MCF 10A (cell line): Measurements from ENCODE around the gene ADGRA3. TPM values are rescaled to one million over a fixed set of nuclear protein-coding genes. Genes with fewer than 3 reads are reported as not detected.

Source experiments
- BruUV-seq: library from RNA; stranded (reverse); fragments of 400-500 nt; replicated peaks from 2 replicates; lab custom pipeline; 2021; lab: Mats Ljungman, UMichigan
- CTCF ChIA-PET: fragments of 300-600 bp; sonication (Branson Sonifier 250); formaldehyde crosslinking; extraction: SDS; loops from one replicate; lab custom pipeline; 2021; ENCODE audit warnings: antibody characterized with exemption, inconsistent platforms; lab: Yijun Ruan, JAX
- POLR2A ChIA-PET: fragments of 300-600, 350-650 bp; sonication (Branson Sonifier 250); formaldehyde crosslinking; extraction: SDS; loops from one replicate; lab custom pipeline; 2020; ENCODE audit warnings: antibody characterized with exemption, inconsistent platforms; lab: Yijun Ruan, JAX
- DNase-seq: peaks from one replicate; pipeline ENCODE4 v3.0.0-alpha.2; 2018; ENCODE audit not compliant: unreplicated experiment
- H3K27ac Mint-ChIP-seq: one replicate; pipeline ENCODE4 v1.8.0; 2022; ENCODE audit warnings: mild to moderate bottlenecking, low read depth, mixed read lengths; ENCODE audit not compliant: unreplicated experiment
- H3K27me3 Mint-ChIP-seq: one replicate; pipeline ENCODE4 v1.8.0; 2022; ENCODE audit warnings: mixed read lengths; ENCODE audit not compliant: insufficient read depth, unreplicated experiment
- H3K36me3 Mint-ChIP-seq: one replicate; pipeline ENCODE4 v1.8.0; 2022; ENCODE audit warnings: mild to moderate bottlenecking, moderate library complexity, mixed read lengths; ENCODE audit not compliant: insufficient read depth, unreplicated experiment
- H3K4me1 Mint-ChIP-seq: one replicate; pipeline ENCODE4 v1.8.0; 2022; ENCODE audit warnings: mixed read lengths; ENCODE audit not compliant: insufficient read depth, unreplicated experiment
- H3K4me3 Mint-ChIP-seq: one replicate; pipeline ENCODE4 v1.8.0; 2022; ENCODE audit warnings: mild to moderate bottlenecking, moderate library complexity, mixed read lengths; ENCODE audit not compliant: unreplicated experiment
- H3K9me3 Mint-ChIP-seq: one replicate; pipeline ENCODE4 v1.8.0; 2022; ENCODE audit warnings: mixed read lengths; ENCODE audit not compliant: unreplicated experiment
- intact Hi-C: fragments of 100-400 bp; cut with micrococcal nuclease; formaldehyde crosslinking; loops from 2 replicates; pipeline ENCODE4 v1.14.1; 2022
- total RNA-seq: library from RNA; stranded (reverse); gene quantifications from 2 replicates; pipeline ENCODE4 v1.2.3, GENCODE V29; 2022
- TF ChIP-seq, protein P1 (sequence below): fragments of 200-600 bp; IDR thresholded peaks from one replicate; pipeline ENCODE4 v1.8.0; 2022; ENCODE audit warnings: antibody characterized with exemption, mild to moderate bottlenecking; ENCODE audit not compliant: unreplicated experiment

Gene ADGRA3
- total RNA-seq, 1 experiment from 2014 or later = 25.2 TPM

DNA sequence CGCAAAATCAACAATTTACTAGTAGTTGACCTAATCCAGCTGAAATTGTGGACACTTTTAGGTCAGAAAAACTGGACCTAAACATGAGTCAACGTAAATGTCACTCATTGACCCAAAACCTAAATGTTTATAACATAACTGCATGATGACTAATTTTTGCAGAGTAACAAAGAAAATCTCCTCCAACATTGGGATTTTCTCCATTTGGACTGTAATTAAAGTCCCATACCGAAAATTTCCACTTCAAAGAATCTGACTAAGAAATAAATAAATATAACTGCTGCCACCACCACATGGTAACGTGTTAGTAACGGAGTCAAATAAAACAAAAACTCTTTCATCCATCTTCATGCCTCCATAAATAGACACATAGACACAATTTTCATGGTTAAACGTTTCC is 1.9 kb downstream of the ADGRA3 start:
- peak overlapping the region; percentile 89 for H3K27ac Mint-ChIP-seq
- peaks cover 4% of the 10 kb centered on the region for H3K36me3 Mint-ChIP-seq
- DNase-seq = peak; percentile 55
- H3K9me3 Mint-ChIP-seq = no peaks in the 10 kb centered on the region
- intact Hi-C loops = loop anchor here (2.0 kb wide), 2 partner anchors 13 to 41 kb away; no protein-coding TSS in a partner anchor
- ChIA-PET POLR2A (interaction anchor here (0.7 to 4.7 kb wide), 14 partner anchors 8 to 130 kb away, joined by 3 to 88 read pairs (median 10); no protein-coding TSS in a partner anchor), CTCF (interaction anchor here (0.7 to 1.7 kb wide), 5 partner anchors 12 to 1902 kb away, joined by 3 to 11 read pairs (median 4); no protein-coding TSS in a partner anchor)
- BruUV-seq = no TSS peak
- TF ChIP-seq, protein P1, sequence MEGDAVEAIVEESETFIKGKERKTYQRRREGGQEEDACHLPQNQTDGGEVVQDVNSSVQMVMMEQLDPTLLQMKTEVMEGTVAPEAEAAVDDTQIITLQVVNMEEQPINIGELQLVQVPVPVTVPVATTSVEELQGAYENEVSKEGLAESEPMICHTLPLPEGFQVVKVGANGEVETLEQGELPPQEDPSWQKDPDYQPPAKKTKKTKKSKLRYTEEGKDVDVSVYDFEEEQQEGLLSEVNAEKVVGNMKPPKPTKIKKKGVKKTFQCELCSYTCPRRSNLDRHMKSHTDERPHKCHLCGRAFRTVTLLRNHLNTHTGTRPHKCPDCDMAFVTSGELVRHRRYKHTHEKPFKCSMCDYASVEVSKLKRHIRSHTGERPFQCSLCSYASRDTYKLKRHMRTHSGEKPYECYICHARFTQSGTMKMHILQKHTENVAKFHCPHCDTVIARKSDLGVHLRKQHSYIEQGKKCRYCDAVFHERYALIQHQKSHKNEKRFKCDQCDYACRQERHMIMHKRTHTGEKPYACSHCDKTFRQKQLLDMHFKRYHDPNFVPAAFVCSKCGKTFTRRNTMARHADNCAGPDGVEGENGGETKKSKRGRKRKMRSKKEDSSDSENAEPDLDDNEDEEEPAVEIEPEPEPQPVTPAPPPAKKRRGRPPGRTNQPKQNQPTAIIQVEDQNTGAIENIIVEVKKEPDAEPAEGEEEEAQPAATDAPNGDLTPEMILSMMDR = no peak
- peak overlapping the region; percentile 89 for H3K4me3 Mint-ChIP-seq
- H3K4me1 Mint-ChIP-seq = peaks cover 24% of the 10 kb centered on the region
- no peaks in the 10 kb centered on the region for H3K27me3 Mint-ChIP-seq

DNA sequence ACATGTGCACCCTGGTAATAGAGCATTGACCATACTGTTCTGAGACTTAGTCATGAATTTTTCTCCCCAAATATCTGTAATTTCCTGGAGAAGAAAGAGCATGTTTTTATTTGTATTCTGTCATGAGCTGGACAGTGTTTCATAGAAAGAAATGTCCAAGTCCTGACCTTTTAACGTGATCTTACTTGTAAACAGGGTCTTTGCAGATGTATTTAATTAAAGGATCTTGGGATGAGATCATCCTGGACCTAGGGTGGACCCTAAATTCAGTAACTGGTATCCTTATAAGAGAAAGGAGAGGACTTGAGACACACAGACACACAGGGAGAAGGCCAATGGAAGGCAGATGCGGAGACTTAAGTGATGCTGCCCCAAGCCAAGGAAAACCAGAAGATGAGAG is 3.6 kb downstream of the ADGRA3 start:
- H3K36me3 Mint-ChIP-seq = peaks cover 4% of the 10 kb centered on the region
- intact Hi-C loops = no loop called here
- DNase-seq = no peak
- peak overlapping the region; percentile 74 for H3K27ac Mint-ChIP-seq
- ChIA-PET CTCF (interaction anchor here (1.2 kb wide), 1 partner anchor 66 kb away, joined by 4 read pairs; no protein-coding TSS in a partner anchor), POLR2A (interaction anchor here (4.7 kb wide), 1 partner anchor 11 kb away, joined by 86 read pairs; no protein-coding TSS in a partner anchor)
- H3K27me3 Mint-ChIP-seq = no peaks in the 10 kb centered on the region
- peaks cover 38% of the 10 kb centered on the region for H3K4me1 Mint-ChIP-seq
- no peaks in the 10 kb centered on the region for H3K9me3 Mint-ChIP-seq
- no TSS peak for BruUV-seq
- H3K4me3 Mint-ChIP-seq = no peak overlapping the region
- TF ChIP-seq, protein P1 = no peak

DNA sequence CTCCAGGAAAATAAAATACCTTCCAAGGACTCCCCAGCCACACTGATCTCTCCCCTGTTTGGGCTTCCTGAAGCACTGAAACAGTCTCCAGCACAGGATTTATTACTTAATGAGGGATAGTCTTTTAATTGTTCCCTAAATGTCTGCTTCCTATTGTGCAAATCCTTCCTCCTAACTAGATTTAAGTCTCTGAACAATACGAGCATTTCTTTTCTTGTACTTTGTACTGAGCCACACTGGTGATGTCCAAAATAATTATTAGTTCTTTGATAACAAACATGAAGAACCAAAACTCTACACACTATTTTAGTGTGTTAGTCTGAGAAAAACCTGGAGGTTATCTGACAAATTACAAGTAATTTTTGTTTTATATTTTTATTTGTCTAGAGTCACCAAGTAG is 5.1 kb downstream of the ADGRA3 start:
- H3K4me1 Mint-ChIP-seq = peaks cover 33% of the 10 kb centered on the region
- TF ChIP-seq, protein P1 = no peak
- POLR2A ChIA-PET = no interaction called here
- CTCF ChIA-PET = interaction anchor here (1.1 kb wide), 1 partner anchor 37 kb away, joined by 3 read pairs; no protein-coding TSS in a partner anchor
- no peaks in the 10 kb centered on the region for H3K9me3 Mint-ChIP-seq
- H3K27me3 Mint-ChIP-seq = no peaks in the 10 kb centered on the region
- intact Hi-C loops = no loop called here
- peak overlapping the region; percentile 68 for H3K27ac Mint-ChIP-seq
- DNase-seq = no peak
- no TSS peak for BruUV-seq
- no peak overlapping the region for H3K4me3 Mint-ChIP-seq
- H3K36me3 Mint-ChIP-seq = peaks cover 4% of the 10 kb centered on the region

DNA sequence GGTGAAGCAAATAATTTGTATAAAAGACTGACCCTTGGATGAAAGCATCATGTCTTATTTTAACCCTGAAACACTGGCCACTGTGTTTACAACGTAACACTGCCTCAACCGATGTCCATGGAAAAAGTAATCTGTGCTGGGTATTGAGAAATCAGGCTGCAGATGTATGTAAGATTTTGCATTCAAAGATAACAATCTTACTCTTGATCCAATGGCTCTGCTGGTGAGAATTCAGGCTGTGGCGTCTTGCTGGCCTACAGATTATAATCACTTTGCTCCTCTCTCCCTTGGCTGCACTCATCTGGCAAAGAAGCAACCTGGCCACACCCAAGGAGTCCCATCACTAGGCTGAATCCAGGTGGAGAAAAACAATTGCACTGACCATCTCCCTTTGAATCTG is 7.5 kb downstream of the ADGRA3 start:
- Mint-ChIP-seq H3K4me1 (peaks cover 46% of the 10 kb centered on the region), H3K27ac (no peak overlapping the region), H3K4me3 (no peak overlapping the region), H3K27me3 (no peaks in the 10 kb centered on the region), H3K9me3 (no peaks in the 10 kb centered on the region), H3K36me3 (peaks cover 9% of the 10 kb centered on the region)
- BruUV-seq = no TSS peak
- intact Hi-C loops = no loop called here
- POLR2A ChIA-PET = interaction anchor here (0.6 to 6.4 kb wide), 3 partner anchors 24 to 34 kb away, joined by 3 to 37 read pairs (median 15); no protein-coding TSS in a partner anchor
- CTCF ChIA-PET = interaction anchor here (1.6 kb wide), 1 partner anchor 31 kb away, joined by 6 read pairs; no protein-coding TSS in a partner anchor
- TF ChIP-seq, protein P1 = no peak
- DNase-seq = peak; percentile 7
